NCI-H526 (cell line): Measurements from ENCODE around the gene STAC2.
"Not testable (repeated sequence)": the region's sequence is repeated elsewhere in the genome, so short reads cannot be mapped to it uniquely, and the experiment has no call there.

ENCODE experiments used
- DNase-seq, 2 experiments: peaks; one replicate each; lab custom pipeline; 2025; lab: John Stamatoyannopoulos, UW

STAC2 gene

GRCh38 chr17:39225308-39225958 is at the start of gene STAC2:
Gene STAC2 (minus strand): TSS chr17:39225945. CDS start chr17:39225502, 443 bp downstream.
- DNase-seq = no peak

GRCh38 chr17:39271546-39271945 is 45.8 kb upstream of the STAC2 start:
- no peak for DNase-seq

GRCh38 chr17:39270923-39271322 is 45.2 kb upstream of the STAC2 start:
- DNase-seq = peak; percentile 12 to 31

- no peak for DNase-seq
Measured at GRCh38 chr17:39264119-39264518, 38.4 kb upstream of the STAC2 start.

- peak in 1 of 2 experiments; percentile 23 for DNase-seq
Measured at GRCh38 chr17:39261286-39261685, 35.5 kb upstream of the STAC2 start.

GRCh38 chr17:39252788-39253460 is 27.2 kb upstream of the STAC2 start:
- no peak for DNase-seq

- no peak for DNase-seq
Measured at GRCh38 chr17:39251997-39252396, 26.3 kb upstream of the STAC2 start.

- DNase-seq = not testable (repeated sequence)
Measured at GRCh38 chr17:39250076-39250475, 24.3 kb upstream of the STAC2 start.

- no peak for DNase-seq
Measured at GRCh38 chr17:39246274-39246673, 20.5 kb upstream of the STAC2 start.

- DNase-seq = peak; percentile 65 to 93
Measured at GRCh38 chr17:39244600-39245570, 19.1 kb upstream of the STAC2 start.

GRCh38 chr17:39244016-39244599 is 18.4 kb upstream of the STAC2 start:
- peak in 1 of 2 experiments; percentile 28 for DNase-seq

GRCh38 chr17:39243155-39243554 is 17.4 kb upstream of the STAC2 start:
- DNase-seq = no peak

GRCh38 chr17:39240631-39241030 is 14.9 kb upstream of the STAC2 start:
- no peak for DNase-seq

- DNase-seq = peak; percentile 43 to 82
Measured at GRCh38 chr17:39239640-39240314, 14.0 kb upstream of the STAC2 start.

- no peak for DNase-seq
Measured at GRCh38 chr17:39238311-39238972, 12.7 kb upstream of the STAC2 start.

GRCh38 chr17:39237586-39237985 is 11.8 kb upstream of the STAC2 start:
- no peak for DNase-seq

- no peak for DNase-seq
Measured at GRCh38 chr17:39236981-39237441, 11.3 kb upstream of the STAC2 start.

GRCh38 chr17:39236450-39236927 is 10.7 kb upstream of the STAC2 start:
- no peak for DNase-seq

GRCh38 chr17:39235555-39236449 is 10.1 kb upstream of the STAC2 start:
- DNase-seq = peak; percentile 32 to 69
